HepG2 (cell line): ENCODE measurements around the gene NUDT22. TPM values are rescaled to one million over a fixed set of nuclear protein-coding genes. Genes with fewer than 3 reads are reported as not detected.

ENCODE experiments used
- AGO2 ChIP-seq: fragments of 200-400 bp; formaldehyde crosslinking; optimal IDR thresholded peaks from 2 replicates; pipeline ENCODE3; 2017; ENCODE audit warnings: mild to moderate bottlenecking, low read depth, low read length, moderate library complexity
- ATAD3A ChIP-seq: sonication (generic); formaldehyde crosslinking; IDR thresholded peaks from 2 replicates; pipeline ENCODE4 v1.4.0; 2020; ENCODE audit warnings: missing genetic modification reagents
- CEBPB ChIP-seq: IDR thresholded peaks from 2 replicates; pipeline ENCODE4 v1.6.1; 2011; ENCODE audit warnings: low read depth, low read length, improper control_type of control experiment, borderline replicate concordance
- FOXJ3 ChIP-seq: sonication (generic); formaldehyde crosslinking; IDR thresholded peaks from 2 replicates; pipeline ENCODE4 v1.4.0; 2020; ENCODE audit warnings: missing genetic modification reagents, mild to moderate bottlenecking, borderline replicate concordance
- HHEX ChIP-seq: IDR thresholded peaks from 2 replicates; pipeline ENCODE4 v1.6.1; 2016; ENCODE audit warnings: control low read depth
- MXI1 ChIP-seq: IDR thresholded peaks from 3 replicates; pipeline ENCODE4 v1.6.1; 2012; ENCODE audit warnings: low read depth, low read length, inconsistent platforms, borderline replicate concordance
- PHF8 ChIP-seq: sonication (generic); formaldehyde crosslinking; IDR thresholded peaks from 2 replicates; pipeline ENCODE4 v1.5.0; 2020; ENCODE audit warnings: missing genetic modification reagents
- TOE1 ChIP-seq: sonication (generic); formaldehyde crosslinking; IDR thresholded peaks from 2 replicates; pipeline ENCODE4 v1.4.0; 2020; ENCODE audit warnings: mild to moderate bottlenecking, missing genetic modification reagents
- ZKSCAN1 ChIP-seq: fragments of 150-350 bp; IDR thresholded peaks from 2 replicates; pipeline ENCODE4 v1.6.1; 2014; ENCODE audit warnings: low read length
- ZNF235 ChIP-seq: sonication (generic); formaldehyde crosslinking; IDR thresholded peaks from 2 replicates; pipeline ENCODE4 v1.8.1; 2023; ENCODE audit warnings: mild to moderate bottlenecking, missing genetic modification reagents, borderline replicate concordance
- ZNF24 ChIP-seq: fragments of 450-650 bp; IDR thresholded peaks from 2 replicates; pipeline ENCODE4 v1.6.1; 2017; ENCODE audit warnings: antibody characterized with exemption, mild to moderate bottlenecking
- ZNF333 ChIP-seq: sonication (generic); formaldehyde crosslinking; IDR thresholded peaks from 2 replicates; pipeline ENCODE4 v1.4.0; 2020; ENCODE audit warnings: mild to moderate bottlenecking, missing genetic modification reagents, borderline replicate concordance
- ZNF703 ChIP-seq: sonication (generic); formaldehyde crosslinking; IDR thresholded peaks from 2 replicates; pipeline ENCODE4 v1.5.1; 2020; ENCODE audit warnings: missing genetic modification reagents, mild to moderate bottlenecking, moderate library complexity, borderline replicate concordance
- polyA plus RNA-seq, 8 experiments: library from polyadenylated mRNA; depleted of rRNA in 3 of 8; stranded (reverse) in 7 of 8; unstranded in 1 of 8; fragments of >200 nt; fragmentation: Illumina TruSeq in 4 of 8; extraction: Trizol in 4 of 8; gene quantifications; 2 replicates each; pipeline versions ENCODE4 v1.2.1 to v1.2.3, GENCODE V29; 2011 to 2016; ENCODE audit warnings: low read depth in 4 of 8, missing spikeins in 1 of 8, mixed read lengths in 1 of 8; ENCODE audit not compliant: insufficient read depth in 1 of 8
- total RNA-seq, 5 experiments: library from RNA; depleted of rRNA; stranded (reverse); fragments of >200 nt; fragmentation: Illumina TruSeq; extraction: Trizol; gene quantifications; 2 replicates each; pipeline ENCODE4 v1.2.3, GENCODE V29; 2016; ENCODE audit warnings: low read depth in 1 of 5
- TF ChIP-seq, protein P1 (sequence below): sonication (generic); formaldehyde crosslinking; IDR thresholded peaks from 2 replicates; pipeline ENCODE4 v1.4.0; 2020; ENCODE audit warnings: missing genetic modification reagents

The NUDT22 gene
- total and polyA plus RNA-seq, 2 of the 13 experiments (the other 11 are each of a cell fraction or from before 2014, with no cell fraction given): 33.5 to 39.8 TPM

DNA sequence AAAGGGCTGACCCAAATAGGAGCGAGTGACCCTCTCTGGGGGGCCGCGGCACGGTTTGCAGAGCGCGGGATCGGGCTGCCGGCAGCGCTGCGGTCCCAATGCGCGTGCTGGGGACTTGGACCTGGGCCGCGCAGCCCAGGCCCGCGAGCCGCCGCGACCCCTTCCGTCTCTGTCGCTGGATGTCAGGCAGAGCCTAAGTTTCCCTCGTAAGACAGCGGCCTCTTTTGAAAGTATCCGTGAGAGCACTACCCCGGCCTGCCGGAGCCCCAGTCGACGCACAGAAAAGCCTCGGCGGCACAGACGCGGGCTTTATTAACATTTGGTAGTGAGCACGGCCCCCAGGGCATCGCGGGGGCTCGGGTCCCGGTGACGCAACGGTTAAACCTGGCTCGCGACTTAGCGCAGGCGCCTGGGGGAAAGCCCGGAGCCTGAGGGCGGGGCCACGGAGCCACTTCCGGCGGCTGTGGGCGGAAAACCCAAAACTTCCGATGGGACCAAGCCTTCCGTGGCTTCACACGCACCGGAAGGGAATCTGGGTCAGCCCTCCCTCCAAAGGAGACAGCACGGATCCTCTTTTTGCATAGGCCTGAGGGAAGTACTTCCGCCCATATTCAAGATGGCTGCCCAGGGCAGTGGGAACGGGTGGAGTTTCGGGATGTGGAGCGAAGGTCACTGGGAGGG, 43.6 kb downstream of the NUDT22 start (continued):
- TF ChIP-seq ATAD3A (CRISPR knock-in tag) (no peak), AGO2 (peak; percentile 95), CEBPB (peak; percentile 94), ZNF703 (CRISPR knock-in tag) (peak; percentile 17; the same call in 1 of the 2 replicates), ZNF333 (CRISPR knock-in tag) (no peak), PHF8 (CRISPR knock-in tag) (peak; percentile 62), ZKSCAN1 (no peak), FOXJ3 (peak; percentile 66; the same call in 1 of the 2 replicates), HHEX (CRISPR knock-in tag) (no peak), ZNF24 (no peak), TOE1 (0 out of 2 replicates have a peak, but pooled peaks have one; percentile 72), ZNF235 (CRISPR knock-in tag) (no peak), MXI1 (peak; percentile 39; the same call in 1 of the 3 replicates)
- TF ChIP-seq, protein P1, sequence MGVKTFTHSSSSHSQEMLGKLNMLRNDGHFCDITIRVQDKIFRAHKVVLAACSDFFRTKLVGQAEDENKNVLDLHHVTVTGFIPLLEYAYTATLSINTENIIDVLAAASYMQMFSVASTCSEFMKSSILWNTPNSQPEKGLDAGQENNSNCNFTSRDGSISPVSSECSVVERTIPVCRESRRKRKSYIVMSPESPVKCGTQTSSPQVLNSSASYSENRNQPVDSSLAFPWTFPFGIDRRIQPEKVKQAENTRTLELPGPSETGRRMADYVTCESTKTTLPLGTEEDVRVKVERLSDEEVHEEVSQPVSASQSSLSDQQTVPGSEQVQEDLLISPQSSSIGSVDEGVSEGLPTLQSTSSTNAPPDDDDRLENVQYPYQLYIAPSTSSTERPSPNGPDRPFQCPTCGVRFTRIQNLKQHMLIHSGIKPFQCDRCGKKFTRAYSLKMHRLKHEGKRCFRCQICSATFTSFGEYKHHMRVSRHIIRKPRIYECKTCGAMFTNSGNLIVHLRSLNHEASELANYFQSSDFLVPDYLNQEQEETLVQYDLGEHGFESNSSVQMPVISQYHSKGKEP (CRISPR knock-in tag): no peak
